Renal pelvis (tissue), 12 donors: Measurements from ENCODE around the gene TUBB4B. TPM values are rescaled to one million over a fixed set of nuclear protein-coding genes. Genes with fewer than 3 reads are reported as not detected.

Source experiments
- DNase-seq: peaks from one replicate; pipeline ENCODE4 v3.0.0-alpha.2; 2013
- long read RNA-seq, 16 experiments: transcript quantifications; one replicate each; lab custom pipeline, GENCODE V29; 2026
- polyA plus RNA-seq, 3 donors: library from polyadenylated mRNA; unstranded; fragments of 120-200 nt; gene quantifications; one replicate each; pipeline ENCODE4 v1.2.1, GENCODE V29; 2013; ENCODE audit not compliant: insufficient read length in 3 of 3

Gene TUBB4B
- 100 to 1,000 TPM; 383 to 516 (median 420) TPM for polyA plus RNA-seq
- long read RNA-seq, donor 1, transcript TUBB4B-201 (4 exons, 1,637 nt), result major isoform, 248 of 268 reads
- long read RNA-seq, donor 1, partial matches to known transcripts, result 17 of 268 reads
- long read RNA-seq, donor 1, other reads (novel, unspliced or antisense), result 0 of 268 reads
- long read RNA-seq, donor 2, transcript TUBB4B-201 (4 exons, 1,637 nt), result major isoform, 322 of 634 reads
- long read RNA-seq, donor 2, transcript TUBB4B-202 (3 exons, 2,035 nt), result minor isoform, 6 of 634 reads
- long read RNA-seq, donor 2, partial matches to known transcripts, result 306 of 634 reads
- long read RNA-seq, donor 2, other reads (novel, unspliced or antisense), result 0 of 634 reads
- long read RNA-seq, donor 3, transcript TUBB4B-201 (4 exons, 1,637 nt), result major isoform, 254 of 266 reads
- long read RNA-seq, donor 3, transcript TUBB4B-202 (3 exons, 2,035 nt), result minor isoform, 5 of 266 reads
- long read RNA-seq, donor 3, partial matches to known transcripts, result 7 of 266 reads
- long read RNA-seq, donor 3, other reads (novel, unspliced or antisense), result 0 of 266 reads
- long read RNA-seq, donor 4, transcript TUBB4B-202 (3 exons, 2,035 nt), result minor isoform, 7 of 286 reads
- long read RNA-seq, donor 4, transcript TUBB4B-201 (4 exons, 1,637 nt), result major isoform, 259 of 286 reads
- long read RNA-seq, donor 4, partial matches to known transcripts, result 20 of 286 reads
- long read RNA-seq, donor 4, other reads (novel, unspliced or antisense), result 0 of 286 reads
- long read RNA-seq, donor 5, transcript TUBB4B-201 (4 exons, 1,637 nt), result major isoform, 136 of 248 reads
- long read RNA-seq, donor 5, partial matches to known transcripts, result 108 of 248 reads
- long read RNA-seq, donor 5, other reads (novel, unspliced or antisense), result 0 of 248 reads
- long read RNA-seq, donor 6, transcript TUBB4B-201 (4 exons, 1,637 nt), result major isoform, 145 of 158 reads
- long read RNA-seq, donor 6, partial matches to known transcripts, result 13 of 158 reads
- long read RNA-seq, donor 6, other reads (novel, unspliced or antisense), result 0 of 158 reads
- long read RNA-seq, donor 7, transcript TUBB4B-201 (4 exons, 1,637 nt), result major isoform, 323 of 343 reads
- long read RNA-seq, donor 7, partial matches to known transcripts, result 17 of 343 reads
- long read RNA-seq, donor 7, other reads (novel, unspliced or antisense), result 0 of 343 reads
- long read RNA-seq, donor 8, transcript TUBB4B-201 (4 exons, 1,637 nt), result major isoform, 59 of 59 reads
- long read RNA-seq, donor 8, partial matches to known transcripts, result 0 of 59 reads
- long read RNA-seq, donor 8, other reads (novel, unspliced or antisense), result 0 of 59 reads
- long read RNA-seq, donor 9, transcript TUBB4B-201 (4 exons, 1,637 nt), result major isoform, 350 of 367 reads
- long read RNA-seq, donor 9, partial matches to known transcripts, result 9 of 367 reads
- long read RNA-seq, donor 9, other reads (novel, unspliced or antisense), result 6 of 367 reads
- long read RNA-seq, donor 10, transcript TUBB4B-201 (4 exons, 1,637 nt), result major isoform, 233 of 256 reads
- long read RNA-seq, donor 10, partial matches to known transcripts, result 22 of 256 reads
- long read RNA-seq, donor 10, other reads (novel, unspliced or antisense), result 0 of 256 reads
- long read RNA-seq, donor 11, transcript TUBB4B-201 (4 exons, 1,637 nt), result major isoform, 170 of 176 reads
- long read RNA-seq, donor 11, partial matches to known transcripts, result 6 of 176 reads
- long read RNA-seq, donor 11, other reads (novel, unspliced or antisense), result 0 of 176 reads
- long read RNA-seq, donor 12, transcript TUBB4B-201 (4 exons, 1,637 nt), result major isoform, 271 of 311 reads
- long read RNA-seq, donor 12, partial matches to known transcripts, result 38 of 311 reads
- long read RNA-seq, donor 12, other reads (novel, unspliced or antisense), result 0 of 311 reads
- long read RNA-seq, donor 13, transcript TUBB4B-201 (4 exons, 1,637 nt), result major isoform, 94 of 297 reads
- long read RNA-seq, donor 13, partial matches to known transcripts, result 203 of 297 reads
- long read RNA-seq, donor 13, other reads (novel, unspliced or antisense), result 0 of 297 reads
- long read RNA-seq, donor 14, result 0 reads
- long read RNA-seq, donor 15, transcript TUBB4B-201 (4 exons, 1,637 nt), result major isoform, 206 of 234 reads
- long read RNA-seq, donor 15, partial matches to known transcripts, result 27 of 234 reads
- long read RNA-seq, donor 15, other reads (novel, unspliced or antisense), result 0 of 234 reads
- long read RNA-seq, donor 16, transcript TUBB4B-202 (3 exons, 2,035 nt), result minor isoform, 5 of 333 reads
- long read RNA-seq, donor 16, transcript TUBB4B-201 (4 exons, 1,637 nt), result major isoform, 305 of 333 reads
- long read RNA-seq, donor 16, partial matches to known transcripts, result 23 of 333 reads
- long read RNA-seq, donor 16, other reads (novel, unspliced or antisense), result 0 of 333 reads

- DNase-seq, result peak; percentile 100
Observed at GRCh38 chr9:137240841-137241489, at the start of gene TUBB4B. TUBB4B (plus strand) TSS chr9:137241287; CDS start chr9:137241361, 74 bp downstream.

GRCh38 chr9:137191691-137192447 lies 49.2 kb upstream of the TUBB4B start:
- DNase-seq, result no peak

- no peak for DNase-seq
Observed at GRCh38 chr9:137192448-137192780, 48.7 kb upstream of the TUBB4B start.

- DNase-seq, result no peak
Observed at GRCh38 chr9:137192859-137193258, 48.2 kb upstream of the TUBB4B start.

- DNase-seq, result no peak
Observed at GRCh38 chr9:137193771-137194170, 47.3 kb upstream of the TUBB4B start.

- DNase-seq, result no peak
Observed at GRCh38 chr9:137194388-137194787, 46.7 kb upstream of the TUBB4B start.

GRCh38 chr9:137194909-137195308 lies 46.2 kb upstream of the TUBB4B start:
- no peak for DNase-seq

GRCh38 chr9:137195525-137196220 lies 45.4 kb upstream of the TUBB4B start:
- no peak for DNase-seq

- DNase-seq, result no peak
Observed at GRCh38 chr9:137198051-137198901, 42.8 kb upstream of the TUBB4B start.

- DNase-seq, result no peak
Observed at GRCh38 chr9:137198902-137199283, 42.2 kb upstream of the TUBB4B start.

- DNase-seq, result no peak
Observed at GRCh38 chr9:137199411-137200121, 41.5 kb upstream of the TUBB4B start.

- peak; percentile 99 for DNase-seq
Observed at GRCh38 chr9:137200311-137201204, 40.5 kb upstream of the TUBB4B start, which contains the start of gene TPRN. TPRN (minus strand) TSS chr9:137200741; CDS start chr9:137200711, 30 bp downstream.

GRCh38 chr9:137201205-137201868 lies 39.8 kb upstream of the TUBB4B start:
- DNase-seq, result no peak

- DNase-seq, result no peak
Observed at GRCh38 chr9:137202966-137203365, 38.1 kb upstream of the TUBB4B start.
